Pons (tissue), 1 donor: ENCODE results near the gene BIRC2.
A peak's percentile ranks its signal among the peaks of the same experiment; 100 is the strongest.
"Not testable (repeated sequence)": the region's sequence is repeated elsewhere in the genome, so short reads cannot be mapped to it uniquely, and the experiment has no call there.

Experiments
- DNase-seq: peaks from one replicate; pipeline ENCODE4 v3.0.0-alpha.2; 2016; ENCODE audit warnings: low spot score

The BIRC2 gene

DNA sequence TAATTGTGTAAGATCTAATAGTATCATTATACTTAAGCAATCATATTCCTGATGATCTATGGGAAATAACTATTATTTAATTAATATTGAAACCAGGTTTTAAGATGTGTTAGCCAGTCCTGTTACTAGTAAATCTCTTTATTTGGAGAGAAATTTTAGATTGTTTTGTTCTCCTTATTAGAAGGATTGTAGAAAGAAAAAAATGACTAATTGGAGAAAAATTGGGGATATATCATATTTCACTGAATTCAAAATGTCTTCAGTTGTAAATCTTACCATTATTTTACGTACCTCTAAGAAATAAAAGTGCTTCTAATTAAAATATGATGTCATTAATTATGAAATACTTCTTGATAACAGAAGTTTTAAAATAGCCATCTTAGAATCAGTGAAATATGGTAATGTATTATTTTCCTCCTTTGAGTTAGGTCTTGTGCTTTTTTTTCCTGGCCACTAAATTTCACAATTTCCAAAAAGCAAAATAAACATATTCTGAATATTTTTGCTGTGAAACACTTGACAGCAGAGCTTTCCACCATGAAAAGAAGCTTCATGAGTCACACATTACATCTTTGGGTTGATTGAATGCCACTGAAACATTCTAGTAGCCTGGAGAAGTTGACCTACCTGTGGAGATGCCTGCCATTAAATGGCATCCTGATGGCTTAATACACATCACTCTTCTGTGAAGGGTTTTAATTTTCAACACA lies 23.3 kb upstream of the BIRC2 start:
- no peak for DNase-seq

DNA sequence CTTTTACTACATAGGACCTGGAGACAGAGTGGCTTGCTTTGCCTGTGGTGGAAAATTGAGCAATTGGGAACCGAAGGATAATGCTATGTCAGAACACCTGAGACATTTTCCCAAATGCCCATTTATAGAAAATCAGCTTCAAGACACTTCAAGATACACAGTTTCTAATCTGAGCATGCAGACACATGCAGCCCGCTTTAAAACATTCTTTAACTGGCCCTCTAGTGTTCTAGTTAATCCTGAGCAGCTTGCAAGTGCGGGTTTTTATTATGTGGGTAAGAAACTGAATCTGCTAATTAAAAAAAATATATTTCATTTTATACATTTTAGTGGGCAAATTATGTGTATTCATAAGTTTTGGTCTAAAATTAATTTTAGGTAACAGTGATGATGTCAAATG lies 21.9 kb upstream of the BIRC2 start:
- no peak for DNase-seq

DNA sequence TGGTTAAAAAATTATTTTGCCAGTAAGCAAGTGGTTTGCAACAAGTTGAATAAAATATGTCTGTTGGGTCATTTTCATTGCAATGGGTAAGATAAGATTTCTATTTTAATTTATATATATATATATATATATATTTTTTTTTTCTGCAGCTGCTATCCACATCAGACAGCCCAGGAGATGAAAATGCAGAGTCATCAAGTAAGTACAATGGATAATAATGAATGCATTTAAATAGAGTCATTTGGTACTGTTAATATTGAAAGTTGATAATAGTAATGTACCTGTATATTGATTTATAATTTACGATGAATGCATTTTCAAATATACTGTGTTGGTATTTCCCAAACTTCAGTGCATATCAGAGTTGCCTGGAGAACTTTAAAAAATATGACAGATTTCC lies 18.3 kb upstream of the BIRC2 start:
- DNase-seq, result no peak

DNA sequence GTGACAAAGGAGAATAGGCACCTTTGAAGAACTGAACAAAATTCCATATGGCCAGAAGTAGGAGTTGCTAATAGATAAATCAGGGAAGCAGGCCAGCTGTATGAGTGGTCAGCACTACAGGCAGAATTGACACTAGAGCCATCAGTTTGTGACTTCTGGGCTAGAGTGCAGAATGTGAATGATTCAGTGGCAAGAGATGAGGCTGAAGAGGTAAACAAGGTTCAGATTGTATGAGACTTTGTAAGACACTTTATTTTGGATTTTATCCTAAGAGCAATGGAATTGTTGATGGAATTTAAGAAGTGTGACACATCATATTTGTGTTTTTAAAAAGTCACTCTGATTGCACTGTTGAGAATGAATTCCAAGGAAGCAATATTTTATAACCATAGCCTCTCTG lies 16.8 kb upstream of the BIRC2 start:
- no peak for DNase-seq

DNA sequence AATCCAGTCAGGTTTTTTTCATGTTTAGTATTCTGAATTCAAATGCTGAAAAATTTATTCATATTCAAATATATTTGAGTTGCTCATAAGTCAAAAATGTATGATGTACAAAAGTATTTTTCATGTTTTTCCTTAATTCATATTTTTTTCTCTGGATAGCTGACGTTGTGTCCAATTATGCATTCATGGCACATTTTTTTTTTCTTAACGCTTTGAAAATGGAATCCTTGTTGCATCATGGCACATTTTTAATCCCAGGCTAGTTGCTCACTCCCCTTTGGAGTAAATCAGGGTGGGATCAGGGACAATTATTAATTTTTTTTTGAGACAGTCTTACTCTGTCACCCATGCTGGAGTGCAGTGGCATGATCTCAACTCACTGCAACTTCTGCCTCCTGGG lies 15.7 kb upstream of the BIRC2 start:
- no peak for DNase-seq

DNA sequence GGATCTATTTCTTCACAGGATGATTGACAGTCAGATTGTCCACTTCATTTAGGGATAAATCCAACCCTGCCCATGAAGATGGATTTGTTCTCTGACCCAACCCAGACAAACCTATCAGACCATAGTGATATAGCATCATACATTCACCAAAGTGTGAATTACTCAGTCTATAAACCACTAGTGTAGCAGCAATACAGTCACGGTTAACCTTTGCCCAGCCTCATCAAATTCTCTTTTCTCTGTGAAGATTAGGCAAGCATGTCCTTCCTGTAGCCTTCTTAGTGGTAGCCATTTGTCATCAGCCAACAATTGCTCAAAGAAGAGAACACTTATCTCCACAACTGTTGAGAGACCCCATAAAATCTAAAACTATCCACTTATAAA lies 14.4 kb upstream of the BIRC2 start:
- no peak for DNase-seq

DNA sequence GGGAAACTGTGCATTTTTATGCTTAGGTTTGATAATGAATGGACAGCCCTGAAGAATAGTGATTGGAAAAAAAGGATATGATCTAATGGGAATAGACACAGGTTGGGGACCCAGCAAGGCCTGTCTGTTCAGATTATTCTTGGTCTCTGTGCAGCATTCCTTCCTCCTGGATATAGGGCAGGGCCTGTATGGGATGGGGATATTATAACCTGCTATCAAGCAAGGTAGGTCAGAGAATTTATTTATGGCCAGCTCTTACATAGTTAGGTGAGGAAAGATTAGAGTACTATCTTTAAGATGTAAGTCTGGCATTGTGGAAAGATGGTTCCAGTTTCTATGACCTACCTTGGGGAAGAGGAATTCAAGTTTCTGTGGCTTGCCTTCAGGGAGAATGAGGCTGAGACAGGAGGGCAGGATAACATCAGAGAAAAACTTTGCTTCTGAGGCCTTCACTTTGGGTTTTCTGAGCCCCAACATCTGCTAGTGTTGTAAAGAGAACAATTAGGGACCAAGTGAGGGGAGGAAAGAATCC lies 8.5 kb upstream of the BIRC2 start:
- no peak for DNase-seq

DNA sequence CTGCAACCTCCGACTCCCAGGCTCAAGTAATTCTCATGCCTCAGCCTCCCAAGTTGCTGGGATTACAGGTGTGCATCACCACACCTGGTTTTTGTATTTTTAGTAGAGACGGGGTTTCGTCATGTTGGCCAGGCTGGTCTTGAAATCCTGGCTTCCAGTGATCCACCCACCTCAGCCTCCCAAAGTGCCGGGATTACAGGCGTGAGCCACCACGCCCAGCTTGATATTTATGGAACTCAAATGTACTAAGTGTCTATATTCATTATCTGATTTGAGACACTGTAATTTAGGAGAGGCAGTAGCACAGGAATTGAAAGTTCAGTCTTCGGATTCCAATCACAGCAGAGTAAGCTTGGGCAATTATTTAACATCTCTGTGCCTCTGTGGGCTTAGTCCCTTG lies 5.7 kb upstream of the BIRC2 start:
- DNase-seq, result not testable (repeated sequence)

DNA sequence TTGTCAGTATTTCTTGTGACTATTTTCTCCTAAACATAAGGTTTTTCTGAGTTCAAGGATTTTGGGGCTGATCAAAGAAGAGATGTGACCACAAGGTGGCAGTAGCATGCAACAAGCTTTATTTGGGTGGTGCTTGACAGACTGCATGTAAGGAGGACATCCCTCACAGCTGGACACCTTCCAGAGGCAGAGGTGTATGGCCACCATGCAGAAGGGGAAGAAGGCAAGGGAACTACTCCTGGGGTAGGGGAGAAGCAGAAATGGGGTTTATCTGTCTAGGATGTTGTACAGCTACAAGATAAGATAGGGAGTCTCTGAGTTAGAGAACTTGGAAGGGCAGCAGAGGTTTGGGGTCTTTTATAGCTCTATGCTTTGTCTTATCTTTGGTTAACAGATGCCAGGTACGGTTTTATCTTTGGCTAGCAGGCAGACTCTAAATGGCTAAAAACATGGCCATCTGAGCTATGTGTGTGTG lies 5.1 kb upstream of the BIRC2 start:
- DNase-seq, result peak; percentile 89

DNA sequence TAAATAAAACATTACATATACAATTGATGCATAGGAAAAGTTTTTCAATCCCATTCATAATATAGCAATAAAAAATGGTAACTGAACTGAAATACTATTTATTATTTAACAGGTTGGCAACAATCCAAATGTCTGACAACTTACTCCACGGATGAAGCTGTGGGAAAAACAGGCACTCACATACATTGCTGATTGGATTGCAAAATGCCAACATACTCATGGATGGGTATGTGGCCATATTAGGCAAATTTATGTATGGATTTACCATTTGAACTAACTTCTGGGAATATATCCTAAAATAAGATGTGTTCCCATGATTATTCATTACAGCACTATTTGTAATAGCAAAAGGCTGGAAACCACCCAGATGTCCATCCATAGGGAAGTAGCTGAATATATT lies 3.2 kb upstream of the BIRC2 start:
- DNase-seq, result no peak

DNA sequence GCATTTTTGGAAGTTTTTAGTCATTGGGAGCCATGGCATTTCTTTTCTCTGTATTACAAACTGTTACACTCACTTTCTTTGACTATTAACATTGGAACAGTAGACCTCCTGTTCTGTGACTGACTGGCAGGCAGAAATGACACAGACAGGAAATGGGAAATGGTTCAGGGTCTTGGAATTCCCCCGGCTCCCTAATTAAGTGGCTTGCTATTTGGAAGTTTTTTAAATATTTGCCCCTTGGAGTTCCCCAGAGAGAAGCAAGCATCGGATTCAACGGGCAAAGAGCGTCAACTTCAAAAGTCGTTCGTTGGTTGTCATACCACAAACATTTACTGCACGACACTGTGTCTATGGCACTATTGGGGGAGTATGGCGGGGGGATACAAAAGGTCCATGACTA lies 1.1 kb upstream of the BIRC2 start:
- DNase-seq, result peak; percentile 38

DNA sequence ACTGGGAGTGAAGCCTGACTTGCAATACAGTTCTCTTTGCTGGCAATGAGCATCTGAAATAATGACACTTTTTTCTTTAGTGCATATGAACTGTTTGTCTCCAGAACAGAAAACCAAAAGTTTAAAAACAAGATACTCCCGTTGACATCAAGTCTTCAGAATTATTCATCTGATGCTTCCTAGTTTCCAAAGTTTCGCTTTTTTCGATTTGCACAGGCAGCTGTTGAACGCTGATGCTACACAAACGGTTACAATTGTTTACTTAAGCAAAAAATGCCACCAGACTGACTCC lies 612 bp upstream of the BIRC2 start:
- peak; percentile 77 for DNase-seq

DNA sequence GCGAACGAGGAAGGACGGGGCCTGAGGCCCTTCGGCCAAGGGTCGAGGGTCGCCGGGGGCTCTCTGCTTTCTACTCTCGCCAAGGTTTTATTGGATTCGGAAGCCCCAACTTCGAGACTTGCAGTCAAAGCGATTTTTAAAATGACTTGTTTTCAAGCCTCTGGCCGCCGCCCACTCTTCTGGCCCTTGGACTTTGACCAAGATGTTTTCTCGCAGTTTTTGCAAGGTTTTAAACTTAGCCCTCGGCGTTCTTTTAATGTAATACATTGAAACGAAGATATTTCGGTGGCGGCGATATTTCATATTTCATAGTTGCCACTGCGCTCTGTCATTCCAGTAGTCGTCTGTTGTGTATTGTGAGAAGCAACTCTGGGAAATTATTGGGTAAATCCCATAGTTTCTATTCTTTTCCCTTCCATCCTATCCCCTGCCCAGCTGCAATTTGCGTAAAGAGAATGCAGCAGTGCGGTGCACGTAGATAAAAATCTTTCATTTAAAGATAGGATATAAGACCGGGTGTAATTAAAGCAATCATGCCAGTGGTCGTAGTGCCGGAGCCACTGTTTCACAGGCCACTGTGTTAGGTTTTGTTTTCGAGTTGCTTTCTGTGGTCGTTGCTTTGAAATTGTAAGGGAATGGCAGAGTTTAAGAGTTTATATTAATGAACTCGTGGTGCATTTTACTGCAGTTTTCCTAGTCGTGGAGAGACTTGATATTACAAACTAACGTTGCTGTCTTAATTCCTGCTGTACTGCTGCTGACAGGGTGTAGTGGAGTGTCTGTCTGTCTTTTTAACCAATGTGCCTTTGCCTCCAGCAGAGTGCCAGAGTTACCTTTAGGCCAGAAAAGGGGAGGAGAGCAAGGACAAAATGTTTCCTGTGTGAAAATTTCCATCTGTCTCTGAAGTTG lies 702 bp downstream of the BIRC2 start:
- DNase-seq, result peak; percentile 49

DNA sequence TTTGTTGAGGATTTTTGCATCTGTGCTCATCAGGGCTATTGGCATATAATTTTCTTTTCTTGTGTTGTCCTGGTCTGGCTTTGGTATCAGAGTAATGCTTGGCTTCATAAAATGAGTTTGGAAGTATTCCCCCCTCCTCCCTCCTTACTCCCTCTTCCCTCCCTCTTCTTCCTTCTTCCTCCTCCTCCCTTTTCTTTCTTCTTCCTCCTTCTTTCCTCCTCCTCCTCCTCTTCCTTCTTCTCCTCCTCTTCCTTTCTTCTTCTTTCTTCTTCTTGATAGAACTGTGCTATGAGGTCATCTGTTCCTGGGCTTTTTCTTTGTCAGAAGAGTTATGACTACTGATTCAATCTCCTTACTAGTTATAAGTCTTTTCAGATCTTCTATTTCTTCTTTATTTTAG lies 10.1 kb downstream of the BIRC2 start:
- no peak for DNase-seq

DNA sequence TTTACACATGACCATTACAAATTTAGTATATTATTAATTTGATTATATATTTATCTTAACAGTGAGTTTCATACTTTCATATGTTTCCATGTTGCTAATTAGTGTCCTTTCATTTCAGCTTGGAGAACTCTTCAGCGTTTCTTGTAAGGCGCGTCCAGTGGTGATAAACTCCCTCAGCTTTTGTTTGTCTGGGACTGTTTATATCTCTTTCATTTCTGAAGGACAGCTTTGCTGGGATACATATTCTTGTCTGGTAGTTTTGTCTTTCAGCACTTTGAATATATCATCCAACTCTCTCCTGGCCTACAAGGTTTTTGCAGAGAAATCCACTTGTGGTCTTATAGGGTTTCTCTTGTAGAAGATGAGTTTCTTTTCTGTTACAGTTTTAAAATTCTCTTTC lies 12.4 kb downstream of the BIRC2 start:
- no peak for DNase-seq

DNA sequence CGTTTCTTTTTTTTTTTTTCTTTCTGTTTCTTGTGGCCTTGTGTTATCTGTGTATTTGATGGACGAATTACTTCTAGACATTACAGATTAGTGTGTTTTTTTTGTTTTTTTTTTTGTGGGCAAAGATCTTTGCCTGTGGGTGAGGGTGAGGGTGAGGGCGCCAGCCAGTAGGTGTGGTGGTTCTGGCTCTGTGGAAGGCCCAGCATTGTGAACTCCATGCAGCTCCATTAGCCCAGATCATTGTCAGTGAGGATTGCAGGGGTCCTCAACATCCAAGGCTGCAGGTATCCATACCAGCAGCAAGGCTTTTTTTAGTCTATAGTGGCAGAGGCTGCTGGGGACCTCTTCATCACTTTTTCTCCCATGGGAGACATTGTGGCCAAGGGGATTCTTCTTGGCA lies 13.7 kb downstream of the BIRC2 start:
- DNase-seq, result no peak

DNA sequence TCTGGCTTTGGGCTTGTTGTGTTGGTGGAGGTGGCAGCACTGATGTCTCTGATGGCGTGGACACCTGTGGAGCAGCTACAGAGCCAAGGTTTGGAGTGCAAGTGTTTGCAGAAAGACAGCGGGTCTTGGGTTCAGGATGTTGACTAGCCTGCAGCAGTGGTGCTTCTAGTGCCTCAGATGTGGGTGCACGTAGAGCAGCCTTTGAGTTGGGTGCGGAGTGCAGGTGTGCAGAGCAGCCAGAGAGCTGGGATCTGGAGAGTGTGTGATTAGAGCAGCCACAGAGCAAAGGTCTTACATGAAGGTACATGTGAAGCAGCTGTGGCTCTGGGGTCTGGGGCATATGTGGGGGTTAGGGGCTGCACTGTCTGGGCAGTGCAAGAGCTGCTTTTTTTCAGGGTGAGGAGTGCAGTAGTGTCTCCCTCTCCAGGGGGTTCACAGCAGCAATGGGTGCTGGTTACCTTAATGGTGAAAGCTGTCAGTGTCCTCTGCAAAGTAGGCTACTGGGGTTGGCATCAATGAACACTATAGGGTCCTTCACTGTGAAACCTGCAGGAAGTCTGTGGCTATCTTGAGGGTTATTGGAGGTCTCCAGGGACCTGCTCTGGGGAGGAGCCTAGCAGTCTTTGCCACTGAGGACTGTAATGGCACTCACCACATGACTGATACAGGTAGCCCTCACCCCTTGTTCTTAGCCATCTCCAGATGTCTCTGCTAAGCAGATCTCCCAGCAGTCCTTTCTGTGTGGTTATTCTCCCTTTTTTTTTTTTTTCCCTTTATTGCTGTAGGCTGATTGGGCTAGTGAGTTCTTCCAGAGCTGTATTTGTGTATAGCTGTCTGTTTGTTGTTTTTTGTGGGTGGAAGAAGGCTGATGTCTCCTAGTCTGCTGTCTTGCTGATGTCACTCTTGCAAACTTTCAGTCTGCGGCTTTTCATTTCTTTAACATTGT lies 14.3 kb downstream of the BIRC2 start:
- no peak for DNase-seq

DNA sequence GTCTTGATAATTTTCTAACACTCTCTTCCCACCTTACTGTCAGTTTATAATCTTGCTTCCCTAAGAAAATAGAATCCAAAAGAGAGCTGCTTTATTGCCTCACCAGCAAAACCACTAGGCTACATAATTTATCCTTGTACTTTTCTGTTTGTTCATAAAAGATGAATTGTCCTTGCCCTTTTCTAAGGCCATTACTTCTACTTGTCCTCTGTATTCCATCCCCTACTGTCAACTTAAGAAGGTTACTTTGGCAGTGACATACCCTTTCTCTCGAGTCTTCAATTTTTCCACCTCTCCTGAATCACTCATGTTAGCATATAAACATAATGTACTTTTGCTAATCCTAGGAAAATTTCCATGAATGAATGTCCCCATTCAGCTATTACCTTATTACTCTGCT lies 18.0 kb downstream of the BIRC2 start:
- no peak for DNase-seq

DNA sequence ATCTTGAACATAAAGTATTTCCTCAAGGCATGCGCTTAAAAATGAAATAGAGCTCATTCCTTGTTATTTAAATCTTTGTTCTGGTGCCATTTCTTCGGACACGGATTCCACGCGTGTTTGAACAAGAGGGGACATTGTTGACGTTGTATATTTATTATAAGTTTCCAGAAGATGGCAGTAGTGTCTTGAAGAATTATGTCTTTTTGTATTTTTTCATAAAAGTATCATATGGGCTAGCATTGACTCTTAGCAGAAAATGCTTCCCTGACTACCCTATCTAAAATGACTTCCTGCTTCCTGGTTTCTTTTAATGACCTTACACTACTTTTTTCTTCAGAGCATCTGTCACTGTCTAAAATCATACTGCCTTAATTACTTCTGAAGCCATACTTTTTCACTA lies 20.4 kb downstream of the BIRC2 start:
- peak; percentile 53 for DNase-seq

DNA sequence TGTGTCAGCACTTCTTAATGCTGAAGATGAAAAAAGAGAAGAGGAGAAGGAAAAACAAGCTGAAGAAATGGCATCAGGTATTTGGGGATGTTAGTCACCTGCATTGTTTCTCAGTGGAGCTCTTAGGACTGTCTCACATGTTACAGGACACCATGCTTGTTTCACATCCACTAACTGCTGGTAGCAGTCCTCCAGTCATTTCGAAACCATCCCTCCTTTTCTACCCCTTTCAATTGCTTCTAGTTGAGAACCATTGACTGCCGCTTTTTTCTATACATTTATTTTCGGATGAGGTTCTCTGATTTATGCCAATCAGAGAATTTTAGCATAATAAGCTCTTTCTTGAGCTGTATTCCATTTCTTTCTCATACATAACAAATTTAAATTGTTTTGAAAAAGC lies 21.5 kb downstream of the BIRC2 start:
- DNase-seq, result no peak

DNA sequence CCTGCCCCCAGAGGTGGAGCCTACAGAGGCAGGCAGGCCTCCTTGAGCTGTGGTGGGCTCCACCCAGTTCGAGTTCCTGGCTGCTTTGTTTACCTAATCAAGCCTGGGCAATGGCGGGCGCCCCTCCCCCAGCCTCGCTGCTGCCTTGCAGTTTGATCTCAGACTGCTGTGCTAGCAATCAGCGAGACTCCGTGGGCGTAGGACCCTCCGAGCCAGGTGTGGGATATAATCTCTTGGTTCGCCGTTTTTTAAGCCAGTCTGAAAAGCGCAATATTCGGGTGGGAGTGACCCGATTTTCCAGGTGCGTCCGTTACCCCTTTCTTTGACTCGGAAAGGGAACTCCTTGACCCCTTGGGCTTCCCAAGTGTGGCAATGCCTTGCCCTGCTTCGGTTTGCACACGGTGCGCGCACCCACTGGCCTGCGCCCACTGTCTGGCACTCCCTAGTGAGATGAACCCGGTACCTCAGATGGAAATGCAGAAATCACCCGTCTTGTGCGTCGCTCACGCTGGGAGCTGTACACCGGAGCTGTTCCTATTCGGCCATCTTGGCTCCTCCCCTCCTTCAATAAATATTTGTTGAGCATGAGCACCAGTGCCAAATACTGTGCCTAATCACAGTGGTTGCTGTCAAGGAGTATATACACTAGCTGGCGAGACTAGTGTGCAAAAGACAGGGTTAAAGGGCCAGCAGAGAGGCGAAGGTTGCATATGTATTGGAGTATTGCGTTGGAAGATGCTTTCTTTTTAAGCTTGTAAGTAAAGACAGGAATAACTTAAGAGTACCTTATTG lies 27.8 kb downstream of the BIRC2 start:
- DNase-seq, result not testable (repeated sequence)
